ENCODE measurements around the gene GOLGA6C.

DNA sequence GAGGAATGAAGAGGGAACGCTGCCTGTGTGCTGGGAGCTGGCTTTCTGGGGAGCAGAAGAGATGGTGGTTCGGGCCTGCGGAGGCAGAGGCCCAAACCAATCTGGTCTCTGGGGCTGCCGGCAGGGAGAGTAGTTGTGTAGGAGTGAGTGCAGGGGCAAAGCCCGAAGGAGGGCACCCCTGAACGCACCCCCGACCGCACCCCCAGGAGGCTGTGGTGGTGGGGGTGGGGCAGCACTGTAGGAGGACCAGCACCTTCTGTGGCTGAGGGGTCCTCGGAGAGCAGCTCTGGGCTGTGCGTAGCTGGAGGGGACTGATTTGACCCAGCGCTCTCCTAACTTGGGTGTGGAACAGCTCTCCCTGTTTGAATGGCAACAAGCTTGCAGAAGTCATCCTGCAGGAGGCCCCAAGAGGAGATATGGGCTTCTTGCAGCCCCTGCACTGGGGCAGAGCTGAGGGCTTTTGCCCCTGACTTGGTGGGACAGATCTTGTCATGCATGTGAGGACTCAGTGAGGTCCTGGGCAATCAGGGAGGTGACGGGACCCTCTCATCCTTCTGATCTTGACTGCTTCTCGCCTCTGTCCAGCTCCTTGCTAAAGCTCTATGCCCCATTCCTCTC lies 30.4 kb upstream of the GOLGA6C start:
- TF ChIP-seq EZH2 (IDR thresholded peaks at IDR 0.05) (no peak), POLR2AphosphoS5 (IDR thresholded peaks at IDR 0.05; ENCODE audit: borderline replicate concordance, low read depth, low read length) (no peak), FOXP2 (optimal IDR thresholded peaks at IDR 0.05; ENCODE audit: control extremely low read depth, extremely low read length, insufficient read depth) (no peak)
